ENCODE measurements around the gene SPAG9. TPM values are rescaled to one million over a fixed set of nuclear protein-coding genes. Genes with fewer than 3 reads are reported as not detected.

SPAG9 gene
- total RNA-seq, 4 donors from 2014 or later, result 85.2 to 110 (median 94.3) TPM

DNA sequence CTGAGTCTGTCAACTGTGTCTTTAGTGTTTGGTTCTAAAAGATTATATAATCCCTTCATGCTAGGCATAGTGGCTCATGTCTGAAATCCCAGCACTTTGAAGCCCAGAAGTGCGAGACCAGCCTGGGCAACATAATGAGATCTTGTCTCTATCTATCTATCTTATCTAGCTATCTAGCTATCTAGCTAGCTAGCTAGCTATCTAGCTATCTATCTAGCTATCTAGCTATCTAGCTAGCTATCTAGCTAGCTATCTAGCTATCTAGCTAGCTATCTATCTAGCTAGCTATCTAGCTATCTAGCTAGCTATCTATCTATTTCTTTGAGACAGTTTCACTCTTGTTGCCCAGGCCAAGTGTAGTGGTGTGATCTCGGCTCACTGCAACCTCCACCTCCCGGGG, 43.8 kb downstream of the SPAG9 start:
- Histone ChIP-seq H3K4me1 (no peaks in the 10 kb centered on the region), H3K4me3 (no peak overlapping the region), H3K9me3 (no peaks in the 10 kb centered on the region), H3K27ac (no peak overlapping the region), H3K27me3 (no peaks in the 10 kb centered on the region), H3K36me3 (peaks cover 0 to 40% of the 10 kb centered on the region in 2 donors)
- no peak for TF ChIP-seq POLR2AphosphoS5 (IDR thresholded peaks at IDR 0.05)
- TF ChIP-seq POLR2A (IDR thresholded peaks at IDR 0.05), result no peak
- no peak for TF ChIP-seq EP300 (IDR thresholded peaks at IDR 0.05)
- TF ChIP-seq CTCF (IDR thresholded peaks at IDR 0.05), result no peak
- 88 to 93% methylated on average over 3 of the region's 3 CpGs for WGBS, 2 donors (ENCODE audit: low coverage in 1 of 2)
- no peak for ATAC-seq

- Histone ChIP-seq H3K27ac (no peak overlapping the region), H3K4me1 (peaks cover 0 to 7% (median 0%) of the 10 kb centered on the region in 3 donors), H3K27me3 (no peaks in the 10 kb centered on the region), H3K4me3 (no peak overlapping the region), H3K36me3 (peaks cover 0 to 12% of the 10 kb centered on the region in 2 donors), H3K9me3 (no peaks in the 10 kb centered on the region)
- no peak for ATAC-seq
- no peak for TF ChIP-seq POLR2AphosphoS5 (IDR thresholded peaks at IDR 0.05)
- no peak for TF ChIP-seq POLR2A (IDR thresholded peaks at IDR 0.05)
- TF ChIP-seq CTCF (IDR thresholded peaks at IDR 0.05), result no peak
- TF ChIP-seq EP300 (IDR thresholded peaks at IDR 0.05), result no peak
These were observed 49.1 kb downstream of the SPAG9 start for GRCh38 chr17:51071556-51071955.

DNA sequence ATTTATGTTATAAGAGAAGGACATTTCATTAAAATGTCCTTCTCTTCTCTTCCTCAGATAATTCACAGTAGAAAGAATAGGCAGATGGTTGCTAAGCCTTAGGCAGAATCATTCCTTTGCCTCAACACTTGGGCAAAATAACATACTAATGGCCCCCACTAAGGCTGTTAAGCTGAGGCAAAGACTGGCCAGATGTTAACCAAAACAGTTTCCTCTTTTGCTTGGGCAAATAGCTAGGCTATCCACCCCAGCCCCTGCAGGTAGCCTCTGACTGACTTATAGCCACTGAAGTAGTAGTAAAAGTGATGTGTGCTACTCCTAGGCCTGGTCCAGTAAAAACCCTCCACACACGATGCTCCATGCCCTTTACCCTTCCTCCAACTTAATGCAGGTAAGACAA, 55.2 kb downstream of the SPAG9 start:
- no peaks in the 10 kb centered on the region for H3K9me3 ChIP-seq
- no peak overlapping the region for H3K27ac ChIP-seq
- H3K4me1 ChIP-seq, result peaks cover 0 to 7% (median 0%) of the 10 kb centered on the region in 3 donors
- H3K27me3 ChIP-seq, result no peaks in the 10 kb centered on the region
- 69 to 100% methylated on average over 1 of the region's 1 CpG for WGBS, 2 donors (ENCODE audit: low coverage in 1 of 2)
- H3K4me3 ChIP-seq, result no peak overlapping the region
- no peak for ATAC-seq
- peaks cover 0 to 4% of the 10 kb centered on the region in 2 donors for H3K36me3 ChIP-seq
- TF ChIP-seq POLR2A (IDR thresholded peaks at IDR 0.05) (no peak), CTCF (IDR thresholded peaks at IDR 0.05) (no peak), EP300 (IDR thresholded peaks at IDR 0.05) (no peak), POLR2AphosphoS5 (IDR thresholded peaks at IDR 0.05) (no peak)

- Histone ChIP-seq H3K27ac (no peak overlapping the region), H3K27me3 (no peaks in the 10 kb centered on the region), H3K9me3 (no peaks in the 10 kb centered on the region), H3K4me1 (peaks cover 0 to 5% (median 0%) of the 10 kb centered on the region in 3 donors), H3K36me3 (peaks cover 0 to 4% of the 10 kb centered on the region in 2 donors), H3K4me3 (no peak overlapping the region)
- TF ChIP-seq EP300 (IDR thresholded peaks at IDR 0.05), result no peak
- no peak for TF ChIP-seq POLR2A (IDR thresholded peaks at IDR 0.05)
- 88 to 100% methylated on average over 1 of the region's 1 CpG for WGBS, 2 donors (ENCODE audit: low coverage in 1 of 2)
- no peak for ATAC-seq
These were observed 56.5 kb downstream of the SPAG9 start for GRCh38 chr17:51064061-51064735.

GRCh38 chr17:51060396-51060795, 60.3 kb downstream of the SPAG9 start:
- no peak for ATAC-seq

More at GRCh38 chr17:51060396-51060795, 60.3 kb downstream of the SPAG9 start:
- TF ChIP-seq POLR2A (IDR thresholded peaks at IDR 0.05) (no peak), POLR2AphosphoS5 (IDR thresholded peaks at IDR 0.05) (no peak), CTCF (IDR thresholded peaks at IDR 0.05) (no peak), EP300 (IDR thresholded peaks at IDR 0.05) (no peak)
- Histone ChIP-seq H3K27ac (no peak overlapping the region), H3K27me3 (no peaks in the 10 kb centered on the region), H3K36me3 (peaks cover 0 to 4% of the 10 kb centered on the region in 2 donors), H3K9me3 (no peaks in the 10 kb centered on the region), H3K4me1 (peaks cover 9 to 43% (median 9%) of the 10 kb centered on the region in 3 donors), H3K4me3 (no peak overlapping the region)
- WGBS, 2 donors (ENCODE audit: low coverage in 1 of 2), result 96 to 100% methylated on average over 1 to 5 of the region's 5 CpGs
